Femur (tissue), 1 donor: ENCODE results near the gene EPS8L2.

Experiments used
- DNase-seq: peaks from one replicate; pipeline ENCODE4 v3.0.0-alpha.2; 2017

EPS8L2 gene

DNA sequence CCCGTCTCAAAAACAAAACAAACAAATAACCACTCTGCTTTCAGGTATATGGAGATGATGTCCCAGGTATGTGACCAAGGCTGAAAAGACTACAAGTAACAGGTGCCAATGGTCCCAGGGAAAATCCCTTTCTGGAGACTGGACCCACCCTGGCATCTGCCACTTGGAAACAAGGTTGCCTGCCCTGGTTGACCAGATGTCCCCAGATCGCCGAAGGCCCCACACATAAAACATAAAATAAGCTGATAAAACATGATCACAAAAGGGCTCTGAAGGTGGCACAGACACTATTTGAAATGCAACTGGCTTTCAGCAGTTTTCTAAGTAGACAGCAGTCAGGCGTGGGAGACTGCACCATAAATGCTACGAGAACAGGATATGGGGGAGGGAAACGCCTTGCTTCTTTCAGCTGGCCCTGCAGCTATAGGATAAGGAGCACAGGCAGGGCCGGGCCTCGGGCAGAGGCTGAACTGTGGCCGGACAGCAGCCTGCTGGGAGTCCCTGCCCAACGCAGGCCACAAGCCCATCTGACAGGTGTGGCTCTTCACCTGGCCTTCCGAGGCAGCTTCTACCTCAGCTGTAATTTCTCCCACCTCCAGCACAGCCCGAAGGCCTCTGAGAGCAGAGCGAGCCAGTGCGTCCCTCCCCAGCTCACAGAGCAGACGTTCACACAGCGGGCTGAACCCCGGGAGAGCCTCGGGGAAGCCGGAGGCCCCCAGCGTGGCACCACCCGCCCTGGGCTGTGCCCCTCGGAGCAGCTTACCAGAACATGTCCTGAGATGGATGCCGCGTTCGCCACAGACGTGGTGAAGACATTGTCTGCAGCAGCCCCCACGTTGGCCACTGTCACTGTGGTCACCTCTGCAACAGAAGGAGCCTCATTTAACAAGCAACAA is 15.0 kb upstream of the EPS8L2 start:
- no peak for DNase-seq

DNA sequence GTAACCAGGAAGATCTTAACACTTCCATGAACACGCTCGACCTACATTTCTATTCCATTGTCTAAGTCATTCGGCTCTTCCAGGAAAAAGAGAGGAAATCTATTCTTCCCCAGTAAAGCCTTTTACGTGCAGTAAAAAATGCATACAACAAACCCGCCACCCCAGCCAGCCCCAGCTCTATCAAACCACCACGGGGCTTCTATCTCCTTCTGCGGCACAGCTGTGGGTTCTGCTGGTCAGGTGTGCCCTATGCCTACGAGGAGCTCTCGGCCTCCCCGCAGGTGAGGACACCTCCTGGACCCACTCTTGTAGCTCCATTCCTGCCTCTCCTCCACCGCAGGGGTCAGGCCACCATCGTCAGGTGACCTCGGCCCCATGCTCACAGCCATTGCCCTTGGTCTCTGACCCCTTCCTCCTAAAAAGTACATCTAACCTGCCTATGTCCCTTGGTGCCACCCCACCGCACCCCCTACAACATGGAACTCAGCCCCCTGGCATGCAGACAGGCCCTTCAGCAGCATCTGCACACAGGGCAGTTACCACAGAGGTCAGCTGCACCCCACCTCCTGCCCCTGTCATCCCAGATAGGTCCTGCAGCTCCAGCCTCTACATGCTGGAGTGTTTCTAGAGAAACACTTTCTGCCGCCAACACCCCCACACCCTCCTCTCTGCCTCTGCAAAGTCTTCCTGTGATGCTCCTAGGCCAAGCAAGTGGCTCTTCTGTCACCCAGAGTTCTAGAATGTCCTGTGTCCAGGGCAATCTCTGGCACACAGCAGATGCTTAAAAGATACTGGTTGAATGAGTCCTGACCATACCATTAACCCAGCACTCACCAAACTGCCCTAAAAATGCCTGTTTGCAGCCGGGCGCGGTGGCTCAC is 14.1 kb upstream of the EPS8L2 start:
- no peak for DNase-seq

DNA sequence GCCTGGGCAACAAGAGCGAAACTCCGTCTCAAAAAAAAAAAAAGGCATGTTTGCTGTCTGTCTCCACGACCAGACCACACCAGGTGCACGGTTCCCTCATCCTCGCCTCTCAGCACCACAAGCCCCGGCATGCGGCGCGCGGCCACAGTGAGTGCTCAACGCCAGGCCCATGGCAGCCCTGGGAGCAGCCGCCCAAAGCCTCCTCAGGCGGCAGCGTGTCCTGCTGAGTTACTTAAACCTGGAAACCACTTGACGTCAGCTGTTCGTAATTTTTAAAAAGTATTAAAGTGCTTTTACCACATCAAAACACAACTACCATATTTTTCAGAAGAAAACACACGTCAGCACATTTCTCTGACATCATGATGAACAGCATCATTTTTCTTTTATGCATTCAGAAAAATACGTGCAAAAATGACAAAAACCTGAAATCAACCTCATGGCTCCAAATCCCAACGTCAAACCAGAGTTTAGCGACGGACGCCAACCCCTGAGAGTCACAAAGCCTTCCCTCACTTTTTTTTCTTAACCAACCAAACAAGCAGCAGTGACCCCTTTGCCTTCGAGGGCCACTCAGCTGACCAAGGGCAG is 13.1 kb upstream of the EPS8L2 start:
- DNase-seq, result no peak

DNA sequence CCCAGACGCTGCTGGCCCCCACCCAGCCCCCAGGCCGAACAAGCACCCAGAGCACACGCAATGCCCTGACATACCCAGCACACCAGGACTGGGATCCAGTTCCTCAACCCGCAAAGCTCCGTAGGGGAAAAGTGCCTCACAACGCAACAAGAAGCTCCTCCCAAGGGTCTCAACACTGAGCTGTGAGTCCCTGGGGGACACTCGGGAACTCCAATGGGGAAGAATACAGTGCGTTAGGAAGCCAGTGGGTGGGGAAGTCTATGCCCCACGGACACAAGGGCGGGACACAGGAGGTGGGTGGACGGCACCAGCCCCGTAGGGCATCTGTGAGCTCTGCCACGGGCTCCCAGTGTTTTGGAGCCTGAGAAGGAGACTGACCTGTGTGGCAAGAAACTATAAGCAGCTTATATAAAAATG is 12.6 kb upstream of the EPS8L2 start:
- DNase-seq, result no peak

GRCh38 chr11:693887-694562 is 12.0 kb upstream of the EPS8L2 start:
- no peak for DNase-seq

- peak; percentile 100 for DNase-seq
These were observed 11.3 kb upstream of the EPS8L2 start, which contains the start of gene DEAF1 for GRCh38 chr11:694563-695287. Gene DEAF1 (minus strand): TSS chr11:695222. CDS start chr11:695047, 175 bp downstream.

DNA sequence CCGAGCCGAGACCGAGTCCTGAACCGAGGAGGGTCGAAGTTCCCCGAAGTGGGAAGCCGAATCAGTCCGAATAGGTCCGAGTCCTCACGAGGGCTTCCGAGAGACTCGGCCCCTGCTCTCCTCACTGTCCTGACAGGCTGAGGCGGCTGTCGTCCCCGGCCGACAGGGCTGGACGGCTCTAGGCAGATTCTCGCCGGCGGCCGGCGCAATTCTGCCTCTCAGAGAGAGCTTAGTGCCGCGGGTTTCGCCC is 10.8 kb upstream of the EPS8L2 start:
- no peak for DNase-seq

- peak; percentile 99 for DNase-seq
These were observed 10.3 kb upstream of the EPS8L2 start, which contains the start of gene TMEM80 for GRCh38 chr11:695538-696248. Gene TMEM80 (plus strand): TSS chr11:695816. CDS start chr11:695828, 12 bp downstream.

GRCh38 chr11:696955-697491 is 9.0 kb upstream of the EPS8L2 start:
- DNase-seq, result no peak

- DNase-seq, result no peak
These were observed 8.2 kb upstream of the EPS8L2 start for GRCh38 chr11:697811-698311.

DNA sequence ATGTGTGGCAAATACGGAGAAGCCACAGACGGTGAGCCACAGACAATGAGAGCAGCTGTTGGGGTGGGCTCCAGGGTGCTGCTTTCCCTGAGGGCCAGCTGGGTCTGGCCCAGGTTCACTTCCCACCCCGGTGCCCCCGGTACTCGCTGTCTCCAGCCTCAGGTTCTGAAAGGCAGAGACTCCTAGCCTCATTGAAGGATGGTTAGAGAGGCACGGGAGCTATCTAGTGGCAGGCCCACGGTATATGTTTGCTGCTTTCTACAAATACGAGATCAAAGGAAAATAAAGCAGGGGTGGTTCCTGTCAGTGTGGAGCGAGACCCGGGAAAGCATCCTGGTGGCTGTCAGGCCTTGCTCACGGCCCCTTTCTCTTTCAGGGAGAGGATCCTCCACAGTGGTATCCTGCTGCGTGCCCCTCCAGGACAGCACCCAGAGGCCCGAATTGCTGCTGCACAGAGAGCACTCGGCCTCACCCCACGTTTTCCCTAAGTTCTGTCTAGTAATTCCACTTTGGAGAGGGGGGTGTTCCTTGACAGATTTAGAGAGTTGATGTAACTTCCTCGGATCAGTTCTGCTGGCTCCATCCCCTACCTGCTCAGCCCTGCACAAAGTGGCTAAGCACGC is 7.4 kb upstream of the EPS8L2 start:
- DNase-seq, result no peak

DNA sequence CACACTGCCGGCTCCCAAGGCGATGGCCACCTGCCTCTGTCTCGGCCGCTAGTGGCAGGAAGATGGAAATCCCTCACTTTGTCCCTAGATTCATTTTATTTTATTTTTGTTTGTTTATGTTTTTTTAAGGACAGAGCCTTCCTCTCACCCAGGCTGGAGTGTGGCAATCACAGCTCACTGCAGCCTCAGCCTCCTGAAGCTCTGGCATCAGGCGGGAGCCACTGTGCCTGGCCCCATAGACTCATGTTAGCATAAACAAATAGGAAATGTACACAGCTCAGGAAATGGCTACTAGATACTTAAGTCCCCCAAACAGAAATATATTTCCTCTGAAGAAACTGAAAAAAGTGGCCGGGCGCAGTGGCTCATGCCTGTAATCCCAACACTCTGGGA is 6.9 kb upstream of the EPS8L2 start:
- no peak for DNase-seq

DNA sequence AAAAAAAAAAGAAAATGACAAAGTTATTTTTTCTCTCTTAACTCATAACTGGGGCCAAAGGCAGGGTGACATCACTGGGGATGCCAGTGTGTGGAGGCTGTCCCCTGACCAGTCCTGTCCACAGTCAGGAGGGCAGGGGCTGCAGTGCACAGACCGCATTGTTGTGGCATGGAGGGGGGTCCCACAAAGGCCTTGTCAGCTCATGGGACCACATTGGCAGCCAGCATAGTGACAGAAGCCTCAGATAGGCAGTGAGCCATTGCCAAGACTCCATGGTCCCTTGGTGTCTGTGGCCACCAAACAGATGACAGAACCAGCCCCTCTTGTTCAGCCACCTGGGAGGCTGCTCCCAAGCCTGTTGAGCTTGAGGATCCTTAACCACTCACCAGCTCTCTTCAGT is 6.3 kb upstream of the EPS8L2 start:
- no peak for DNase-seq

DNA sequence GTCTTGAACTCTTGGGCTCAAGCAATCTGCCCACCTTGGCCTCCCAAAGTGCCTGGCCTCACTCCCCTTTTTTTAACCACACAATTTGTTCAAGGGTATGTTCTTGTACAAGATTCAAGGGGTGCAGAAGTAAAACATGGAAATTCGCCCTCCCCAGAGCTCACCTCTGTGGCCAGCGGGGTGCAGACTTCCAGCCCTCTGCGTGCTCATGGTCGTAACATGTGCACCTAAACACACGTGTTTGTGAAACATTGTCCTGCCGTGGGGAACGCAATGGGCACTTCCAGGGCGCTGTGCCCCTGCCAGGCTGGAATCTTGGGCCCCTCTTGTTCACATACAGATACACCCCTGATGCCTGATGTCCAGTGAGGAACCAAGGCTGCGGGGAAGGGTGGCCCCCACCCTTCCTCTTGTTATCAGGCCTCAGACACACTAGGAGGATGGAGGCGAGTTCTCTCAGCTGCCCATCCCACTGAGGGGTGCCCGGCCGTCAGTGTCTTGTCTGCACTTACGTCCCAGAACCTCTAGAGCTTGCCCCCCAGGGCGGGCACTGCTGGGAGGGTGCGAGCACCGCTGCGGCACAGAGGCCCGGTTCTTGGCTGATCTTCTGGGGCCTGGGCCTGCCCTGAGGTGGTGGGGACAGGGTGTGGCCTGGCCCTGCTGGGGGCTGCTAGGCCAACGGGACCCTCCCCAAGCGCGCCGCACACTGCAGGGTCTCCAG is 4.1 kb upstream of the EPS8L2 start:
- DNase-seq, result no peak

- DNase-seq, result peak; percentile 43
These were observed 3.3 kb upstream of the EPS8L2 start for GRCh38 chr11:702462-703461.

GRCh38 chr11:703506-703905 is 2.5 kb upstream of the EPS8L2 start:
- no peak for DNase-seq

DNA sequence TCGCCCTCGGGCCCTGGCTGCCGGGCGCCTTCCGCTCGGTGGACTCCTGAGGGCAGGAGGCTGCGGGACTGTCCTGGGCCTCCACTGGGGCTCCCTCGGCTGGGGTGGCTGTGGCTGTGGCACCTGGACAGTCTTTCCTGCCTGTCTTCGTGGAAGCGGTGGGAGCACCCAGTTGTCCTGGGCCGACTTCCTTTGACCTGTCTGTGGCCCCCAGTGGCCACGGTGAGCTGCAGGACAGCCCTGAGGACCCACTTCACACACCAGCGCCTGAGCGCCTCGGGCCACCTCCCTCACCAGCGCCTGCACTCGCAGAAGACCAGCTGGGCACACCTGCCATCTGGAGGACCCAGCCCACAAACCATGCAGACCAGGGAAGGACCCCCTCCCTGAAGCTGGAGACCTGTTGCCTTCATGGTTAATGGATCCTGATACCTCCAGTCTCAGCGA is 1.8 kb upstream of the EPS8L2 start:
- DNase-seq, result no peak
